Dermis microvascular lymphatic vessel endothelial cell (primary cell): ENCODE measurements around the gene RRAS. TPM values are rescaled to one million over a fixed set of nuclear protein-coding genes. Genes with fewer than 3 reads are reported as not detected.

Source experiments
- DNase-seq, 2 donors: peaks; one replicate each; pipeline versions ENCODE4 v3.0.0 to v3.0.0-alpha.2; 2010; ENCODE audit warnings: low read depth in 2 of 2
- total RNA-seq: library from RNA; depleted of rRNA; stranded (reverse); fragments of >200 nt; gene quantifications from 2 replicates; pipeline ENCODE4 v1.2.1, GENCODE V29; 2014

The RRAS gene
- total RNA-seq, 1 donor from 2014 or later, result 23.0 TPM

GRCh38 chr19:49595819-49596404 is 44.0 kb downstream of the RRAS start:
- no peak for DNase-seq

- DNase-seq, result no peak
Observed at GRCh38 chr19:49594993-49595818, 44.7 kb downstream of the RRAS start.

- no peak for DNase-seq
Observed at GRCh38 chr19:49594157-49594992, 45.6 kb downstream of the RRAS start.

- peak; percentile 85 to 96 for DNase-seq
Observed at GRCh38 chr19:49593233-49594113, 46.5 kb downstream of the RRAS start.

- peak in 1 of 2 donors; percentile 27 for DNase-seq
Observed at GRCh38 chr19:49592486-49593232, 47.3 kb downstream of the RRAS start.

GRCh38 chr19:49591731-49592485 is 48.0 kb downstream of the RRAS start:
- peak in 1 of 2 donors; percentile 52 for DNase-seq

GRCh38 chr19:49590971-49591730 is 48.8 kb downstream of the RRAS start, which contains the start of gene PRR12:
Gene PRR12, plus strand, starts transcription at chr19:49591182. Its CDS starts 473 bp downstream, at chr19:49591655.
- DNase-seq, result peak; percentile 50 to 72

GRCh38 chr19:49590071-49590970 is 49.6 kb downstream of the RRAS start:
- DNase-seq, result peak; percentile 78 to 95

- no peak for DNase-seq
Observed at GRCh38 chr19:49589502-49589905, 50.4 kb downstream of the RRAS start.

- no peak for DNase-seq
Observed at GRCh38 chr19:49588365-49589122, 51.4 kb downstream of the RRAS start.

- no peak for DNase-seq
Observed at GRCh38 chr19:49587227-49587626, 52.7 kb downstream of the RRAS start.

Other genes starting within 250 kb of the RRAS start
- gene PTH2, start 216.7 kb downstream of the RRAS start, total RNA-seq, result not detected in 2 replicates
- gene GFY, start 214.8 kb downstream of the RRAS start, total RNA-seq, result not detected in 2 replicates
- gene SLC17A7, start 198.6 kb downstream of the RRAS start, total RNA-seq, result 0.13 TPM in 2 replicates
- 146 and 159 TPM in 2 replicates for gene PIH1D1, start 188.3 kb downstream of the RRAS start, total RNA-seq
- gene ALDH16A1, start 186.9 kb downstream of the RRAS start, total RNA-seq, result 41.3 and 61.4 TPM in 2 replicates
- gene FLT3LG, start 165.9 kb downstream of the RRAS start, total RNA-seq, result 1.3 and 1.9 TPM in 2 replicates
- 3,699 and 4,643 TPM in 2 replicates for gene RPL13A, start 152.5 kb downstream of the RRAS start, total RNA-seq
- gene RPS11, start 143.7 kb downstream of the RRAS start, total RNA-seq, result 2,245 and 2,954 TPM in 2 replicates
- gene FCGRT, start 127.5 kb downstream of the RRAS start, total RNA-seq, result 51.9 and 184 TPM in 2 replicates
- 11.7 and 13.4 TPM in 2 replicates for gene RCN3, start 112.1 kb downstream of the RRAS start, total RNA-seq
- gene NOSIP, start 59.6 kb downstream of the RRAS start, total RNA-seq, result 109 and 127 TPM in 2 replicates
- 2.4 and 7.1 TPM in 2 replicates for gene PRRG2, start 58.8 kb downstream of the RRAS start, total RNA-seq
- gene PRR12, start 49.0 kb downstream of the RRAS start, total RNA-seq, result 1.0 and 2.9 TPM in 2 replicates
- gene SCAF1, start 2.1 kb upstream of the RRAS start, total RNA-seq, result 5.3 and 9.6 TPM in 2 replicates
- 33.9 and 42.1 TPM in 2 replicates for gene IRF3, start 25.7 kb upstream of the RRAS start, total RNA-seq
- 4.0 and 4.6 TPM in 2 replicates for gene BCL2L12, start 25.8 kb upstream of the RRAS start, total RNA-seq
- 383 and 426 TPM in 2 replicates for gene PRMT1, start 37.1 kb upstream of the RRAS start, total RNA-seq
- 0.26 and 0.38 TPM in 2 replicates for gene ADM5, start 49.5 kb upstream of the RRAS start, total RNA-seq
- 9.6 and 14.5 TPM in 2 replicates for gene CPT1C, start 51.0 kb upstream of the RRAS start, total RNA-seq
- not detected in 2 replicates for gene TSKS, start 123.2 kb upstream of the RRAS start, total RNA-seq
- 44.8 and 73.5 TPM in 2 replicates for gene AP2A1, start 126.9 kb upstream of the RRAS start, total RNA-seq
- gene FUZ, start 173.1 kb upstream of the RRAS start, total RNA-seq, result 12.7 and 18.6 TPM in 2 replicates
- 7.6 and 15.2 TPM in 2 replicates for gene MED25, start 178.1 kb upstream of the RRAS start, total RNA-seq
- gene PTOV1, start 211.0 kb upstream of the RRAS start, total RNA-seq, result 32.6 and 74.1 TPM in 2 replicates
- 27.6 and 35.9 TPM in 2 replicates for gene PNKP, start 227.4 kb upstream of the RRAS start, total RNA-seq
- 5.1 and 7.6 TPM in 2 replicates for gene AKT1S1, start 237.2 kb upstream of the RRAS start, total RNA-seq
- gene TBC1D17, start 237.6 kb upstream of the RRAS start, total RNA-seq, result 7.6 and 9.4 TPM in 2 replicates